RPMI7951 (cell line): ENCODE data around the gene SEMA3D. TPM values are rescaled to one million over a fixed set of nuclear protein-coding genes. Genes with fewer than 3 reads are reported as not detected.
"Not testable (repeated sequence)": the region's sequence is repeated elsewhere in the genome, so short reads cannot be mapped to it uniquely, and the experiment has no call there.

Experiments
- DNase-seq: peaks from one replicate; pipeline ENCODE4 v3.0.0-alpha.2; 2012; ENCODE audit warnings: low read depth
- total RNA-seq: library from RNA; depleted of rRNA; stranded (reverse); fragments of >200 nt; shearing (Covaris generic); gene quantifications from 2 replicates; pipeline ENCODE4 v1.2.3, GENCODE V29; 2014

SEMA3D gene
- total RNA-seq, 1 experiment from 2014 or later, result 2.6 TPM

DNA sequence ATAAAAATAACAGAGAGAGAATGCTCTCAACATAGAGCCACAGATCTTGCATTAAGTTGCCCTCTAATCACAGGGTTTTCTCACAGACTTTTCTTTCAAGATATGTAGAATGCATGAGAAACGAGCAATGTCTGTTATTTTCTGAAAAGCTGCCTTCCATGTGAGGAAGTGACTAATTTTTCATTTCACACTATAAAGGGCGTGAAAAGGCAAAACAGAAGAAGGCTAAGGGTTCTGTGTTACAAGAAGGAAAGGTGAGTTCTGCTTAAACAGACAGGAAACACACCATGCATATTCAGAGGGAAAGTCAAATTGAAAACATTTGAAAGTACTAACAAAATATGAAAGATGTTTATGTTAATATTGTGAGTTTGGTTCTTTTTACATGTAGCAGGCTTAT, 189.2 kb downstream of the SEMA3D start:
- DNase-seq, result no peak

DNA sequence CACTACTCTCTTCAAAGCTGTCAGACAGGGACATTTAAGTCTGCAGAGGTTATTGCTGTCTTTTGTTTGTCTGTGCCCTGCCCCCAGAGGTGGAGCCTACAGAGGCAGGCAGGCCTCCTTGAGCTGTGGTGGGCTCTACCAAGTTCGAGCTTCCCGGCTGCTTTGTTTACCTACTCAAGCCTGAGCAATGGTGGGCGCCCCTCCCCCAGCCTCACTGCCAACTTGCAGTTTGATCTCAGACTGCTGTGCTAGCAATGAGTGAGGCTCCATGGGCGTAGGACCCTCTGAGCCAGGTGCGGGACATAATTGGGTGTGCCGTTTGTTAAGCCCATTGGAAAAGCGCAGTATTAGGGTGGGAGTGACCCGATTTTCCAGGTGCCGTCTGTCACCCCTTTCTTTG, 193.9 kb downstream of the SEMA3D start:
- DNase-seq, result not testable (repeated sequence)

DNA sequence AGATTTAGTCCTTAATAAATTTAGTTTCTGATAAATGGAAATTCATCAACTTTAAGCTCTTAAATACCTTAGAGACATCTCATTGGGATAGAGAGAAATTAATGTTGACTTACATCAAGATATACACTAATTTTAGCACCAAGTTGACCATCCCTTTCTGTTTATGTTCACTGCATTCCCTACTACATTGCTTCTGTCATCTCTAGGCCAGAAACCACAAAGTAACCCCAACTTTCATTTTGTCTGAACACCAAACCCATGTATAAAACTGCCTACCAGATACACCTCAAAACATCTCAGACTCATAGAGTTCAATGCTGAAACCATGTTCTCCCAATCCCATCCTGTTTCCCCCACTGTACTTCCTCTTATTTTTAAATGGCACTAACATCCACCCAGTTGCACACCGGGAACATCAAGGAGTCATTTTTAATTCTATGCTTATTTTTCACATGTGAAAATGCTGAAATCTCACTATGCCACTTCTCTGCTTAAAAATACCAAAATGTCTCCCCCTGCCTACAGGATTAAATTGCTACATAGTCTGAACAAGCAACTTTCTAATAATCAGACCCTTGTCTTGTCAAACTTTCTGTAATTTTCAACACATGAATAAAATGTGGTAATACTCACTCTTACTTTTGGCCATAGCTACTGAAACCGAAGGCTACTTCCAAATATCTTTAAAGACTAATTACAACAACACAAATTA, 201.6 kb downstream of the SEMA3D start:
- DNase-seq, result no peak

DNA sequence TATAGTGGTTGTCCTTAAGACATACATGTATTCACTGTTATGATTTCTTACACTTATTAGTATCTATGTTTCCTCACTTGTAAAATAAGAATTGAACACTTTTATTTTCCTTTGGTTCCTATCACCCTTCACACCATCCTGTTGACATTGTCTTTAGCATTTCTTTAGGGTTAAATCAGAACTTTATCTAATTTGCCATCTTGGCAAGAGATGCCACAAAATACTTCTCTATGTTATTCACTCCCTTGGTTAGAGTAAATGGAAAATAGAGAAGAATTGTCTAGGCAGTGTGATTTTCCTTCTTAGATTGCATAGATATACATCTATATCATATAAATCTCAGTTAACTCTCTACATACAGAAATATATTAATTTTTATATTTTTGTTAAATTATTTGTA, 204.7 kb downstream of the SEMA3D start:
- DNase-seq, result no peak

DNA sequence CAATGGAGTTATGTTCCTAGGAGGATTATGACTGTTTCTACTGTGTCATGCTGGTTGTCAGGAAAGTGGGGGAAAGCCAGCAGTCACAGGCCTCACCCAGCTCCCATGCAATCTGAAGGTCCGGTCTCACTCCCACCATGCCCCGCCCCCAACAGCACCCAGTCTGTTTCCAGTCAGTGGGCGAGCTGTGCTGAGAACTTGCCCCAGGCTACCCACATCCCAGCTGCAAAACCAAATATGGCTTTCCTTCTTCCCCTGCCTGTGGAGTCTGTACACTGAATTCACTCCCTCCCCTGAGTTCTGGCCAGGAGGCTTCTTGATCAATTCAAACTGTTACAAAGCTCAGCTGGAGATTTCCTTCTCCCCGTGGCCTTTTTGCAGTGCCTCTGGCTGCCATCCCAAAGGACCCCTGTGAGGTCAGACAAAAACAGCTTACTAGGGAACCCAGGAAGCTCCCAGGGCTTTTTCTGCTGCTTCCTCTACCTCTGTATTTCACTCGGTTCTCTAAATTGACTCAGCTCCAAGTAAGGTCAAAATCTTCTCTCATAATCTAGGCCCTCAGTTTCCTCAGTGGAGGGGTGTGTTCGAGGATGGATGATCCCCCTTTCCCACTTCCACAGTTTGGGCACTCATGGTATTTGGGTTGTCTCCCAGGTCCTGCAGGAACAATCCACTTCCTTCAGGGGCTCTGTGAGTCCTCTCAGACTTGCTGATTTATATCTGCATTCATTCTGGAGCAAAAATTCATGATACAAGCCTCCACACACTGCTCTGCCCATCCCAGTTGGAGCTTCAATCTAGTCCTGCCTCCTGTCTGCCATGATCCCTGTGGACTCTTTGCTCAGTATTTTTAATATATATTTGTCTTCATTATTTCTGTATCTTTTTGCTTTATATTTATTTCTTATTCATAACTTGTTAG, 205.5 kb downstream of the SEMA3D start:
- peak; percentile 16 for DNase-seq

DNA sequence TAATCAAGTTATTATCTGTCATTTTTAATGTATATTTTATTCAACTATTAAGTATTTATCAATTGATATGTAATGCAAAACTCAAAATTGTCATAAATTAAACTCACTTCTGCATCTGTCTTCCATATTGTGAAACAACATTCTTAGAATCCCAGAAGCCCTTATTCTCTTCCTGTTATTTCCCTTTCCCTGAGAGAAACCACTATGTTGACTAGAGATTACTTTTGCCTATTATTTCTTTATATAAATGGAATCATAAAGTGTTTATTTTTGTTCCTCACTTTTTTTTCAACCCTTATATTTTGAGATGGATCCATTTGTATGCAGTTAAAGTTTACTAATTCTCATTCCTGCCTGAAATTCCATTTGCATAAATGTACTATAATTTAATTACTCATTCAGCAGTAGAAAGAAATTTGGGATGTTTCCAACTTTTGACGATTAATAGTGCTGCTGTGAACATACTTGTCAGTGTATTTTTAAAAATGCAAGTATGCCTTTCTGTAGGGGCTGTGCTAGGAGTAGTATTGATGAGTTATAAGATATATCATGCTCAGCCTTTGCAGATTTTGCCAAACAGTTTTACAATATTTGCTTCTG, 211.2 kb downstream of the SEMA3D start:
- DNase-seq, result no peak

DNA sequence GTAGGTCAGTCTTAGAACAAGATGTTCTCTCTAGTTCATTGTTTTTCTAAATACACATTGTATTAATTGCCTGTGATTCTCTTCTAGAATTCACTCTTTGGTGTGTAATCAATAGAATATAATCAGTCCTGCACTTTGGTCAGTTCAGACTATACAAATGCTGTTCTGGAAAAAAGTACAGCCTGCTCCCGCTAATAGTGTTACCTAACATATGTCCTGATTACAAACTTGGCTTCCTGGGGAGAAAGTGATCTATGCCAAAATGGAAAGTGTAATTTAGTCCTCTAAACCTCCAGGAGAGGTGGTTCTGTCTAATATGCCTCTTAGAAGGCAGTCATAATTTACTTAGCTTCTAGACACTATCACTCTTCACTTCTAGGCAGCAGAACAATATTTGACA, 215.5 kb downstream of the SEMA3D start:
- no peak for DNase-seq

DNA sequence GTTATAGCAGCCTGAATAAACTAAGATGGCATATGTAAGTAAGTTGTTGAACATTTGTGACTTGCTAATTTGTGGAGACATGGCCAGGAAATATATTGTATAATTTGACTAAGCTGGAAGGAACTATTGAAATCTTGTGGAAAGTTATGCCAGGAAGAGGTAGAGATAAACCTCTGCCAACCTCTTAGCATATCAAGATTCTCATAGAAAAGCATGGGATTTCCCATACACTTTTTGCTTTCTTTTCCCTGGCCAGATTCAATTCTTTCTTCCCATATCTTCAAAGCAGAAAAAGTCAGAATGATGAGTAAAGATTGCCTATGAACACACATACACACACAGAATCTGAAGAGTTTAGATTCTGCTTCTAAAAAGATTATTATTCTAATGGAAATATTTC, 216.2 kb downstream of the SEMA3D start:
- no peak for DNase-seq

DNA sequence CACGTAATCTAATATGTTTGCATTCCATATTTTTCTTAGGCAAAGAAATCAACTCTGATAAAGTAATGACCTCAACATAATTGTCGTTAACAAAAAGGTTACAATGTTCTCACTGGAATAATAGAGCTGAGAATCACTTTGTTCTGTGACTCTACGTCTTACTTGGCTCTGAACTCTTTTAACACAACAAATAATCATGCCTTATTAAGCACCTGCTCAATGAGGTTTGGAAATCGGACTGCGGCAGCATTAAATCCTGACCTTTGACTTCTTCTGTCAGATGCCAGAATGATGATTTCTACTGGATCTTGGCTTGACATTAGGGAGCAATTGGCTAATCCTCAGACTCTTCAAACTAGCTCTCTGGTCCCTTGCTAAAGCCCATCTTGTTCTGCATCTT, 233.6 kb downstream of the SEMA3D start:
- DNase-seq, result no peak

DNA sequence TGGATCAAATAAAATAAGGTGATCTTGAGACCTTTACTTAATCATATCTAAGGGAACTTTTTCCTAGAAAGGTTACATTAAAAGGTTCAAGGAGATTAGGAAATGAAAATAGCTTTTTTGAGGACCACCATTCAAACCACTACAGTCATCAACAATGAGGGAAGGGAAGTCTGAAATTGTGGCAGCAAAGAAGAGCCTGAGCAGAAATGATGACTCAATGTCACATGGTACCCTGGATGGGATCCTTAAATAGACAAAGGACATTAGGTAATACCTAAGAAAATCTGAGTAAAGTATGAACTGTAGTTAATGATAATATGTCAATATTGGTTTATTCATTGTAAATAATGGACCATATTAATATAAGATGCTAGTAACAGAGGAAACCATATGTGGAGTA, 236.0 kb downstream of the SEMA3D start:
- DNase-seq, result no peak

DNA sequence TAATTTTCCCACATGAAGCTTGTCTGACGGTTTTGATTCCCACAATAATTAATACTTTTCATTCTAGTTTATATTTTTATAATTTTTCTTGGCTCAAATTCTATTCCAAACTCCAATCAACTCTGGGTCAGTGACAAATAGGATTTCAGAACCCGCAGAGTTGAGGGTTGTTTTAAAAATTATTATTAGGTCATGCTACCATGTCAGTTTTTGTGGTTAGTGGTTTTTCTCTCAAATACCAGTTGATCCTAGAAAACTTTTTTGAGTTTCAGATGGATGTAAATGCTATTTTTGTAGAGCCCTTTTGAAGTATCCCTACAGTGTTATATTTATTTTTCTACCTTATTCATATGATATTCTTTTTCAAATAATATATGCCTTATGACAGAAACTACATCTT, 237.4 kb downstream of the SEMA3D start:
- no peak for DNase-seq

DNA sequence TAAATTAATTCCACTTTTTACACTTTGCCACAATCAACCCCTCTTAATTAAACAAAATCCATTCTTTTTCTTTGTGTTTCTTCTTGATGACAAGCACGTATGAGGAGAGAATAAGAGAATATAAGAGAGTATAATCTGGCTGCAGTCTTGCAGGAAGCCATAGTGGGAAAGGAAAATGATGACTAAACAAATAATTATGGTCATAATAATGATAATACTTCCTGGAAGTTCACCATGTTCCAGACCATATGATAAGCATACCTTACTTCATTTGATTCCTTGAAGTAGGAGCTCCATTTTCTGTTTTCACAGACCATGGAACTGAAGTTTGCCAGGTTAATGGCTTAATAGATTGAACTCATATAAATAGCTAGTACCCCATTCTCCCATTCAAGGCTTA, 237.8 kb downstream of the SEMA3D start:
- DNase-seq, result no peak

DNA sequence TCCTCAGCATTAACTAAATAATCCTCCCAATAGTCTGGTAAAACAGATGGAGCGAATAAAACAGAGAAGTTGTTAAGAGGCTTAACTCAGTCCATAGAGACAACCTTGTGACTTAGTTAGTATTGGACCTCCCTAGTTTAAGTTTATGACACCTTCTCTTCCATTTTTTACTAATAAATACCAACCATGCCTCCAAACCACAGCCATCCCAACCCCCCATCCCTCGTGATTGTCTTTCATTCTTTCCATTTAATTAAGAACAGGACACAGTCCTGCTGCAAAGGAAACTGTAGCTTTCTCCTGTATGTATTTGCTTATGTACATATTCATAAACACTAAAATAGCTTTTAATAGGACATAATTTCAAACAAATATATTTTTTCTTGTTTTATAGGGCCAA, 238.2 kb downstream of the SEMA3D start:
- no peak for DNase-seq

DNA sequence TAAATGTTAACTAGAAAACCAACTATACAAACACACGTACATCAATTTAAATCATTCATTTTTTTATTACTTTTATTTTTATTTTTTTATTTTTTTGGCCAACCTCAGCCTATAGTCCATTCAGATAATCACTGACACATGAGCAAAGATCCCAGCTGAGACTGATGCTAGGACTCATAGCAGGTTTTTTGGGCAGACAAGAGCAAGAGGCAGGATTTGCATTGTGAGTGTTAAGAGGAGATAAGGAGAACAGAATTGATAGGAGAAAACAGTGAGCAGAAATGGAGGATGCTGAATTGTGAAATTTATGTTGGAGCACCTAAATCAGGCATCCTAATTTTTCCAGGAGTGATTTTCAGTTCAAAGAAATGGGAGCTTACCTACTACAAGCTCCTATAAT, 240.3 kb downstream of the SEMA3D start:
- no peak for DNase-seq
